Kidney glomerular epithelial cell (primary cell): ENCODE measurements around the gene EDAR.

ENCODE experiments used
- DNase-seq: peaks from one replicate; lab custom pipeline; 2025; lab: John Stamatoyannopoulos, UW

EDAR gene

DNA sequence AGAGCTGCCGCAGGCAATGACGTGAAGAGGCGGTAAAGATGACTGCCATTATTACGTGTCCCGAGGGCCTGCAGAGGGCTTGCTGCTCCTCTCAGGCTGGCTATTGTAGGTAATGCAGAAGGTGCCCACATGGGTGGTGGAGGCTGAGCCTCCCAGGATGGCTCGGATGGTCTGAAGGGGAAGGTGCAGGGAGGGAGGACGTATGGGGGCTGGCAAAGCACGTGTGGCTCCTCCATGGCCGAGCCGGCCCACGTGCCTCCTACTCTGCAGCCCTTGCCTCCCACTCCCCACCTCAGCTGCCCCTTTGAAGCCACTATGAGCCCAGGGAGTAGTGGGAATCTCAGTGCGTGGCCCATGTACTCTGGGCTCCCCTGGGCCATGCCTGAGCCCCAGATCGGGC lies 48.9 kb downstream of the EDAR start:
- DNase-seq: no peak

DNA sequence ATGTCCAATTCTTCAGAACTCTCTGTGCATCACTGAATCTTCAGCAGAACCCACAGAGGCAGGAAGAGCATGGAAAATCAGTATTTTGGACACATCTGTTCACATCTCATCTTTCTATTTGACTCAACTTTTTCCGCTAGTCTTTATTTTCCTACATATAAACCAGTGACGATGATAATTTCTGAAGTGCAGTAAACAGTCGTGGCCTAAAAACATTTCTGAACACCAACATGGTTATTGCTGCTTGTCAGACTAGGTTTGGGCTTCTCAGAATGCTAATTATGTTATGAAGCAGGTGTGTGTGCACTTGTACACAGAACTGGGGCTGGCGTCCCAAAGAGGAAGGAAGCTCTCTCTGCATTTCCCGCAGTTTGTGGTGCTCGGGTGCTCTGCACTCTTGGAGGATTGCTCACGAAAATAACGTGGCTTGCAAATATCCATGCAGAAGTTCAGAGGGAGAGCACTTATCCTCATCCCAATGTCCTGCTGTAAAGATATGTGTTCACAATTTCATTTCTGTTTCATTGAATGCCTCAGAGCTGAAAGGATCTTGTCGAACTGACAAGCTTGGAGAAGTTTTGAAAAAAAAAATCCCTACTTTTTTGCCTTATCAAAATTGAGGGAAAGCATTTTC lies 50.8 kb downstream of the EDAR start:
- no peak for DNase-seq

GRCh38 chr2:108937367-108938017 lies 51.5 kb downstream of the EDAR start:
- no peak for DNase-seq

GRCh38 chr2:108936866-108937265 lies 52.2 kb downstream of the EDAR start:
- DNase-seq: no peak

GRCh38 chr2:108936076-108936864 lies 52.8 kb downstream of the EDAR start:
- no peak for DNase-seq

- DNase-seq: peak; percentile 13
Measured at GRCh38 chr2:108935271-108935741, 53.7 kb downstream of the EDAR start.

DNA sequence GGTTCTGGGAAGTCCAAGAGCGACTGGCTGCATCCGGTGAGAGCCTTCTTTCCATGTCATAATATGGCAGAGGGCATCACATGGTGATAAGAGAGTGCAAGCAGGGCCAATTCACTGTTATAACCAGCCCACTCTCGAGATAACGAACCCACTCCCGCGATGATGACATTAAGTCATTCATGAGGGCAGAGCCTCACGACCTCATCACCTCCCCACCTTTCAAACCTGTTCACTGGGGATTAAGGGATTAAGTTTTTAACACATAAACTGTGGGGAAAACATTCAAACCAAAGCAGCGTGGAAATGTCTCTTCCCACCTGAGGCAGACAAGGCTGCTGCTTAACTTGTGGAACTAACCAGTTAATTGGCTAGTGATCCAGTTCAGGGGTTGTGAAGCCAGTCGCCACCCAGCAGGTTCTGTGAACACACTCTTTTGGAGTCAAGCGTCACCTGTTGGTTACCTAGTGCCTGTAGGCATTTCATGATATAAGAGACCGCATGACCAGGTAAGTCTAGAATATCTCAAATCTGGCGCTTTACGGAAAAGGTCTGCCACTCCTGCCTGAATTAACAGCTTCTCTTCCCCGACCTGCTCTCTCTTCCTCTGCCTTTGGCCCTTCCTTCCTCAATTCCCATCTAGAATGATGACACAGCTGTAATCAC lies 54.3 kb downstream of the EDAR start:
- DNase-seq: no peak

DNA sequence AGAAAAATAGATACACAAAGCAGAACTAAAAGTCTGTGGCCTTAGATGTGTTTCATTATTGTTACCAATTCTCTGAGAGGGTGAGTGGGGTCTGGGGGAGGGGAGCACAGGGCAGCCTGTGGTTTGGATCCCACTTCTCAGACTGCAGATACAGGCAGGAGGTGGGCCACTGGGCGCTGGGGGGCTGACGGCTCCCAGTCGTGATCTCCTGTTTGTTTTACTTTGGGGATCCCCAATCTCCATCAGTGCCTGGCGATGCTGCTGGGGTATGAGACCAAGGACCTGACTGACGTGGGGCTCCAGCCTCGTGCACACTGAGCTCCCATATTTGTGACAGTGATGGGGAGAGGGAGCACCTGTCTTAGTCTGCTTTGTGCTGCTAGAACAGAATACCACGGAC lies 54.9 kb downstream of the EDAR start:
- DNase-seq: no peak

GRCh38 chr2:108933691-108934117 lies 55.3 kb downstream of the EDAR start:
- DNase-seq: no peak

GRCh38 chr2:108932736-108933332 lies 56.2 kb downstream of the EDAR start:
- no peak for DNase-seq

GRCh38 chr2:108931372-108931771 lies 57.6 kb downstream of the EDAR start:
- DNase-seq: no peak

DNA sequence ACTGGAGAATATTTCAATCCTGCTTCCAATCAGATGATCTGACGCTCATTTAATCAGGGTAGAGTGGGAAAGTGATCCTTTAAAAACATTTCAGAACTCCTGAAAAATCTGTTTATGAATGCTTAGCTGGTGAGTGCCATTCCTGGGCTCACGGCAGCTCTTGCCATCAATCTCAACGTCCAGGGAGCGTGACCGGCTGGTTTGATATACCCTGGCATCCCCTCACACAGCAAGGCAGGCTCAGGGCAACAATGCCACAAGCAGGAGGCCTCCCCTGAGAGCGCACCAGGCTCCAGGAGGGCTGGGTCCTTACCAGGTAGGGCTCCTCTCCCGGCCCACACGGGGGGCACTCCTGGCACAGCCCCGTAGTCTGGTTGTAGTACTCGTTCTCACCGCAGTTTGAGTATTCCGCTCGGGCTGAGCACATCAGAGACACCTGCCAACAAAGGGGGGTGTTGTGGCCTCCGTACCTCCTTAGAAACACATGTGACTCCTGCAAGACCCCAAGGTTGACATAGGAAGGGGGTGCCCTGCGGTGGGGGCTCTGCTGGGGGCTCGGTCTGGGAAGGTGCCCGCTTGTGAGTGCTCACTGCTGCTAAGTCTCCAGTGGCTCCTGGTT lies 59.1 kb downstream of the EDAR start:
- no peak for DNase-seq

GRCh38 chr2:108928660-108929377 lies 60.2 kb downstream of the EDAR start:
- no peak for DNase-seq

DNA sequence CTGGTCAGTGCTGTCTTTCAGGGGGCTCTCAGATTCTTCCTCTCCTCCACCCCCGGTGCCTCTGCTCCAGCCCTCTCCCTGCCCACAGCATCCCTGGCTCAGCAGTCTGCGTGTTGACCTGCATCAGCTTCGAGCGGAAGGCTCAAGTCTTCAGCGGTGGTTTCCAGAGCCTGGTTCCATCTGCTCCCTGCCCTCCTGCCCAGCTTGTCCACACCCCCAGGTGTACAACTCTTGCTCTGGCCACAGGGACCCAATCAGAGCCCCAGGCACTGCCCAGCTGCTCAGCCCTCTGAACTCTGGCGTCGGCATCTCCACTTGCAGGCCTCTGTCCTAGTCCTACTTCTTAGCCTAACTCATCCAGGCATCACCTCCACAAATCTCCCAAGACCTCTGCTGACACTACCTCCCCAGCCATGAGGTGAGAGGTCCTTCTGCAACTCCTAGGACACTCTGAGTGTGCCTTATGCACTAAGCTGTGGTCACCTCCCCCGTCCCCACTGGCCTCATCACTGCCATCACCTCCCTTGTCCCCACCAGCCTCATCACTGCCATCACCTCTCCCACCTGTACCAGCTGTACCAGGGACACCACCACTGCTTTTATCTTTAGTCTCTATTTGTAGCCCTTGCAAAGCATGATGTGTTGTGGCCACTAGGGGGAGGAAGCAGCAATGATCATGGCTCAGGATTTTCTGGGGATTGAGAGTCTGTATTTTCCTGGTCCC lies 60.9 kb downstream of the EDAR start:
- peak; percentile 62 for DNase-seq

DNA sequence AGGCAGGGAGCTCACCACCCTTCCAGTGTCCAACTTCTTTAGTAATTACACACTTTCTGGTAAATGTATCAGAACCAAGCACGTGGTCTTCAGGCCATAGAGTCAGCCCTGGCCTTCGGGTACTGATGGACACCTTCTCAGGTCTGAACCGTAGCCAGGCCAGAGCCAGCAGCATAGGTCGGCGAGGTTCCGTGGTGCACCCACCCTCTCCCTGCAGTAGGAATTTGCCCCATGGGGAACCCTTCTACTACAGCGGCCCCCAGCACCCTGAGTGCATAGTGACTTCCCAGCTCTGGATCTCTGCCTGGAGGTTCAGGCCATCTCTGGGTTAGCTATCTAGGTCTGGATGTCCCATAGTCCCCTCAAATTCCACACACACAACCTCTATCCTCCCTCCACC lies 61.6 kb downstream of the EDAR start:
- DNase-seq: no peak

DNA sequence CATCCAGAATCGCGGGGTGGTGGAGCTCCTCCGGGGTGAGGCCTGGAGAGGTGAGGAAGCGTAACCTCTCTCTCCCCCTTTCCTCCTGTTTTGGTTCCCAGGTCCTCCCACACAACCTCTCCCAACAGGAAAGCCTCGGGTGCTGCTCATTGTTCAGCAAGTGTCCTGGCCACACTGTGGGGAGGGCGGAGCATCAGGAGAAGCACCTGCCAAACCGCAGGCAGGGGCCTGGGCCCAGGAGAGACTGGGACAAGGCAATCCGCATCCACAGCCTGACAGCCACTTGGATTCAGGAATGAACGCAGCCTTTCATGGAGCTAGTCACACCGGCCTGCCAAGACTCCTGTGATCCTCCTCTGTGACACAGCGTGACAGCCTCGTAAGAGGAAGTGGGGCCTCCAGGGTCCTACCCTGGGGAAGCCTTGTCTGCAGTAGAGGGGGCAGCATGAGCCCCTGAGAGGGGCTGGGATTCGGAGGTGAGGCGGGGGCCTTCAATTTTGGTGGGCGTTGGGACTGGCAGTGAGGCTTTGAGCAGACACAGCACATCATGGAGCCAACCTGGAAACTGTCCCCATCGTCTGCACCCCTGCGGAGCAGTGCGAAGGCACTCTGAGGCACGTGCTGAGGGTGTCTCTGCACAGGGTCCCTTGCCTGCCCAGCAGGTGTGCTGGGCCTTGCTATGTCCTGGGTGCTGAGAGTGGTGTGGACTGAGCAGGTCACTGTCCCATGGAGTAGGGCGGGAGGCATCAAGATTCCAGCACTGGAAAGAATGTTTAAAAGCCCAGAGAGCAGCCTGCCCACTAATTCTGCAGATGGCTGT lies 62.2 kb downstream of the EDAR start:
- DNase-seq: no peak

GRCh38 chr2:108925735-108926134 lies 63.3 kb downstream of the EDAR start:
- no peak for DNase-seq

DNA sequence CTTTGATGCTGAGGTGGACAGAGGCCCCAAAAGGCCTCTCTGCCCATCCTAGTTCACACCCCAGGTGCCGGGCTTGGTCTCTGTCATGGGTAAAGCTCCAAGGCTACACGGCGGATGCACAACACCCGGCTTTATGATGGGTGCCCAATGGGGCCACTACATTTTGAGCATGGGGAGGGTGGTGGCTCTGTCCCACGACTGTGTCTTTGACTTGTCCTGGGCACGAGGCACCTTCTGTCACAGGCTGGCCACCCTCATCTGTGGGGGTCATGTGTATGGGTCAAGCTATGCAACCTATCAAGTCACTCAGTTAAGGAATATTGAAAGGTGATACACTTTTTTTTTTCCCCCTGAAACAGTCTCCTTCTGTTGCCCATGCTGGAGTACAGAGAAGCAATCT lies 63.7 kb downstream of the EDAR start:
- DNase-seq: no peak

DNA sequence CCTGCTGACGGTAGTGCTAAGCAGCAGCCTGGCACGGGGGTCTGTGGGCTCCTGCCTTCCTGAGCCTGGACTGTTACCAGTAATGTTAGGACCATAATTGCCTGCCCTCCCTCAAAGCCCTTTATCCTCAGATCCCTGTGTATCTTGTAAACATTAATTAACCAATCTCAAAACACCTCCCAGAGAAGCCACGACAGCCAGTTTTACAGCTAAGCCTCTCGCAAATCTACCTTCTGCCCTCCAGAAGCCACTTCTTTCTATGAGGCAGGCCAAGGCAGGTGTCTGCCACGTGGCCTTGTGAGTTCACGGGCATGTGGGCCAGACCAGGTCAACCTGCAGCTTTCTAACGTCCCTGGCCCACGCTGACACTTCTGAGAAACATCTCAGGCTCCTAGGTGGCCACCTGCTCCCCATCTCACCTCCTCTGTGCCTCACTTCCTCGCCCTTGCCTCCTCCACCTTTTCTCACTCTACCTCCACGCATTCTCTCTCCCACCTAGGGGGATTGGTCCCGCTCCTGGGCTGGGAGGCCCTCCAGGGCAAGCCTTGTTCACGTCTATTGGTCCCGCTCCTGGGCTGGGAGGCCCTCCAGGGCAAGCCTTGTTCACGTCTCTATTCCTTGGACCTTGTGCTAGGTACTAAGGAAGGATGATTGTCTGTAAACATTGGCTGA lies 64.3 kb downstream of the EDAR start:
- no peak for DNase-seq
